Measurements from ENCODE around the gene ANO8.

Gene ANO8

GRCh38 chr19:17347361-17347760, 12.7 kb upstream of the ANO8 start:
- no peak for DNase-seq

GRCh38 chr19:17346109-17346671, 11.5 kb upstream of the ANO8 start:
- DNase-seq, result peak; percentile 59

- DNase-seq, result no peak
Measured at GRCh38 chr19:17341845-17342244, 7.2 kb upstream of the ANO8 start.

GRCh38 chr19:17341386-17341785, 6.7 kb upstream of the ANO8 start:
- no peak for DNase-seq

- DNase-seq, result no peak
Measured at GRCh38 chr19:17340871-17341357, 6.3 kb upstream of the ANO8 start.

GRCh38 chr19:17340302-17340870, 5.7 kb upstream of the ANO8 start:
- DNase-seq, result no peak

GRCh38 chr19:17339088-17339741, 4.6 kb upstream of the ANO8 start:
- peak; percentile 23 for DNase-seq

- no peak for DNase-seq
Measured at GRCh38 chr19:17338433-17339078, 3.9 kb upstream of the ANO8 start.

GRCh38 chr19:17337675-17338432, 3.2 kb upstream of the ANO8 start:
- no peak for DNase-seq

GRCh38 chr19:17336872-17337674, 2.4 kb upstream of the ANO8 start, which contains the start of gene GTPBP3:
Gene GTPBP3 (plus strand): TSS chr19:17337553. CDS start chr19:17337612, 59 bp downstream.
- peak; percentile 97 for DNase-seq

- no peak for DNase-seq
Measured at GRCh38 chr19:17335575-17335974, 920 bp upstream of the ANO8 start.

- DNase-seq, result peak; percentile 81
Measured at GRCh38 chr19:17333611-17334413, 843 bp downstream of the ANO8 start.

GRCh38 chr19:17332677-17333581, 1.7 kb downstream of the ANO8 start:
- DNase-seq, result peak; percentile 25

- DNase-seq, result no peak
Measured at GRCh38 chr19:17332360-17332676, 2.3 kb downstream of the ANO8 start.

- DNase-seq, result no peak
Measured at GRCh38 chr19:17331045-17331558, 3.6 kb downstream of the ANO8 start.

GRCh38 chr19:17330262-17331044, 4.2 kb downstream of the ANO8 start:
- no peak for DNase-seq

GRCh38 chr19:17329366-17330261, 5.0 kb downstream of the ANO8 start:
- DNase-seq, result no peak

Measured in stimulated activated naive CD4-positive, alpha-beta T cell treated with Interleukin-2 at 50 U/mL for 16 hours (primary cell).